ENCODE results near the gene PAX3.

PAX3 gene

GRCh38 chr2:222271854-222272253, 26.9 kb downstream of the PAX3 start:
- no peaks in the 10 kb centered on the region for H3K36me3 Mint-ChIP-seq (ENCODE audit: low read depth)
- H3K4me3 Mint-ChIP-seq, result no peak overlapping the region
- H3K27ac Mint-ChIP-seq, result no peak overlapping the region
- no peak for TF ChIP-seq CTCF (IDR thresholded peaks at IDR 0.05; ENCODE audit: unreplicated experiment in 3 of 3)
- no peaks in the 10 kb centered on the region for H3K9me3 Mint-ChIP-seq
- H3K4me1 Mint-ChIP-seq, result peaks cover 19% of the 10 kb centered on the region
- peaks cover 76% of the 10 kb centered on the region for H3K27me3 Mint-ChIP-seq (ENCODE audit: low read depth)

- Mint-ChIP-seq H3K36me3 (ENCODE audit: low read depth) (no peaks in the 10 kb centered on the region), H3K9me3 (no peaks in the 10 kb centered on the region), H3K4me3 (no peak overlapping the region), H3K27ac (peak overlapping the region in 1 of 3 experiments; percentile 20), H3K27me3 (ENCODE audit: low read depth) (peaks cover 77% of the 10 kb centered on the region), H3K4me1 (peaks cover 19% of the 10 kb centered on the region)
- no peak for TF ChIP-seq CTCF (IDR thresholded peaks at IDR 0.05; ENCODE audit: unreplicated experiment in 3 of 3)
These were observed 28.4 kb downstream of the PAX3 start for GRCh38 chr2:222270396-222270795.

GRCh38 chr2:222269132-222269531, 29.7 kb downstream of the PAX3 start:
- H3K4me1 Mint-ChIP-seq, result peaks cover 19% of the 10 kb centered on the region
- peaks cover 6% of the 10 kb centered on the region for H3K36me3 Mint-ChIP-seq (ENCODE audit: low read depth)
- no peak overlapping the region for H3K4me3 Mint-ChIP-seq
- TF ChIP-seq CTCF (IDR thresholded peaks at IDR 0.05; ENCODE audit: unreplicated experiment in 3 of 3), result no peak
- H3K9me3 Mint-ChIP-seq, result peaks cover 4% of the 10 kb centered on the region
- peaks cover 72% of the 10 kb centered on the region for H3K27me3 Mint-ChIP-seq (ENCODE audit: low read depth)
- H3K27ac Mint-ChIP-seq, result no peak overlapping the region

- no peak overlapping the region for H3K27ac Mint-ChIP-seq
- H3K9me3 Mint-ChIP-seq, result peaks cover 7% of the 10 kb centered on the region
- no peak for TF ChIP-seq CTCF (IDR thresholded peaks at IDR 0.05; ENCODE audit: unreplicated experiment in 3 of 3)
- peaks cover 9% of the 10 kb centered on the region for H3K36me3 Mint-ChIP-seq (ENCODE audit: low read depth)
- peaks cover 67% of the 10 kb centered on the region for H3K27me3 Mint-ChIP-seq (ENCODE audit: low read depth)
- no peak overlapping the region for H3K4me3 Mint-ChIP-seq
- peaks cover 19% of the 10 kb centered on the region for H3K4me1 Mint-ChIP-seq
These were observed 30.3 kb downstream of the PAX3 start for GRCh38 chr2:222268311-222268990.

- no peak overlapping the region for H3K4me3 Mint-ChIP-seq
- peaks cover 7% of the 10 kb centered on the region for H3K9me3 Mint-ChIP-seq
- TF ChIP-seq CTCF (IDR thresholded peaks at IDR 0.05; ENCODE audit: unreplicated experiment in 3 of 3), result no peak
- peaks cover 9% of the 10 kb centered on the region for H3K36me3 Mint-ChIP-seq (ENCODE audit: low read depth)
- no peak overlapping the region for H3K27ac Mint-ChIP-seq
- H3K27me3 Mint-ChIP-seq (ENCODE audit: low read depth), result peaks cover 47% of the 10 kb centered on the region
- H3K4me1 Mint-ChIP-seq, result no peaks in the 10 kb centered on the region
These were observed 33.9 kb downstream of the PAX3 start for GRCh38 chr2:222264791-222265320.

GRCh38 chr2:222261504-222261903, 37.3 kb downstream of the PAX3 start:
- Mint-ChIP-seq H3K4me1 (no peaks in the 10 kb centered on the region), H3K27me3 (ENCODE audit: low read depth) (peaks cover 34% of the 10 kb centered on the region), H3K4me3 (no peak overlapping the region), H3K36me3 (ENCODE audit: low read depth) (peaks cover 9% of the 10 kb centered on the region), H3K27ac (no peak overlapping the region), H3K9me3 (peaks cover 7% of the 10 kb centered on the region)
- TF ChIP-seq CTCF (IDR thresholded peaks at IDR 0.05; ENCODE audit: unreplicated experiment in 3 of 3), result no peak

All from nephron (organoid).